DMS79 treated with DMSO at 0.1 percent for 48 hours (cell line): Measurements from ENCODE around the gene MED9.
"Not testable (repeated sequence)": the region's sequence is repeated elsewhere in the genome, so short reads cannot be mapped to it uniquely, and the experiment has no call there.

Experiments
- DNase-seq: peaks from one replicate; lab custom pipeline; 2025; lab: John Stamatoyannopoulos, UW

Gene MED9

GRCh38 chr17:17476865-17477467, at the start of gene MED9:
TSS of gene MED9 (plus strand) at chr17:17477000. CDS start at chr17:17477042, 42 bp downstream.
- peak; percentile 65 for DNase-seq

DNA sequence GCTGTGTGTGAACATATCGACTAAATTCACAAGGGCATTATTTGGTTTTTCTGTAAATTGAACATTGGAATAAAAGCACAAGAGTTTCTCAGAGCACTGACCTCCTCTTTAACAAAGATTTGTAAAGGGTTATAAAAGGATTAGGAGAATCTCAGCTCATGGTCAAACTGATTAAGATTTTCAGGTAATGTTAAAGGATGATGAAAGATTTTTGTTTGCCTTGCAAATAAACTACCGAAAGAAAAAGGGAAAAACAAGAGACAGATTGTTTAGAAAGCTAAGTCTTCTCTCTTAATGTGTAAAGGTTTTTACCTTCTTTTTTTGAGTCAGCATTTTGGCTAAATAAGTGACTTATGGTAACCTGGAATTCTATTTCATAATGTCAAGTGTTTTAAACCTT, 47.6 kb upstream of the MED9 start:
- DNase-seq: no peak

DNA sequence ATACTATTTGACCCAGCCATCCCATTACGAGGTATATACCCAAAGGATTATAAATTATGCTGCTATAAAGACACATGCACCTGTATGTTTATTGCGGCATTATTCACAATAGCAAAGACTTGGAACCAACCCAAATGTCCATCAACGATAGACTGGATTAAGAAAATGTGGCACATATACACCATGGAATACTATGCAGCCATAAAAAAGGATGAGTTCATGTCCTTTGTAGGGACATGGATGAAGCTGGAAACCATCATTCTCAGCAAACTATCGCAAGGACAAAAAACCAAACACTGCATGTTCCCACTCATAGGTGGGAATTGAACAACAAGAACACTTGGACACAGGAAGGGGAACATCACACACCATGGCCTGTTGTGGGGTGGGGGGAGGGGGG, 45.9 kb upstream of the MED9 start:
- not testable (repeated sequence) for DNase-seq

DNA sequence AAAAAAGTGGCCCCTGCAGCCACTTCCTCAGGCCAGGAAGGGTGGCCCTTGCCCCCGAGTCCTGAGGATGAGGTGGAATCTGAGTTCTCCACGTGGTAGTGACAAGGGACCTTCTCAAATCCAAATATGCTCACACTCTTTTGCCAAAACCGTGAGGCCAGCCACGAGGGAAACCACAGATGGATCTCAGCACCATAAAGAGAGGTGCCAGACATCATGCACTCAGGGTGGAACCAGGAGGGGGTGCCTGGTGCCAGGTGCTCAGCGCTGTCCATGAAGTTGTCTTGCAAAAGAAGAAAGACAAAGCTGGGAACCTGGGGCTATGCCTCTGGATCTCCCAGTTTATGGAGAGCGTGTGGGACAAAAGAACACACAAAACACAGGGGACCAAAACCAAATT, 45.2 kb upstream of the MED9 start:
- DNase-seq: no peak

GRCh38 chr17:17433000-17433703, 43.6 kb upstream of the MED9 start:
- no peak for DNase-seq

DNA sequence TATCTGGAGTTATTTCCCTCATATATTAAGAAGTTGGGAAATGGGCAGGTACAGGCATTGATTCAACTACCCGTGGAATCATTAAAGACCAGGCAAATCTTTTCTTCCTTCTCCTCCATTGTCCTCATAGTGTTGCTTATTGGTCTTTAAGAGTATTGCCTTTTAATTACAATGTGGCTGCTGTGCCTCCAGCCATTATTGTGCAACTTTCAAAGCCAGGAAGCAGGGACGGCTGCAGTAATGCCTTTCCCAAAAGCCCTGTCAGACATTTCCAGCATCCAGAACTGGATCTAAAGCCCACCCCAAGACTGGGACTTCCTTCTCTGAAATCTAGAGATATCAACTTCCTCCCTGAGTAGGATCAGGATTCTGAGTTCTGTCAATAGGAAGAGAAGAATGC, 42.3 kb upstream of the MED9 start:
- DNase-seq: no peak

DNA sequence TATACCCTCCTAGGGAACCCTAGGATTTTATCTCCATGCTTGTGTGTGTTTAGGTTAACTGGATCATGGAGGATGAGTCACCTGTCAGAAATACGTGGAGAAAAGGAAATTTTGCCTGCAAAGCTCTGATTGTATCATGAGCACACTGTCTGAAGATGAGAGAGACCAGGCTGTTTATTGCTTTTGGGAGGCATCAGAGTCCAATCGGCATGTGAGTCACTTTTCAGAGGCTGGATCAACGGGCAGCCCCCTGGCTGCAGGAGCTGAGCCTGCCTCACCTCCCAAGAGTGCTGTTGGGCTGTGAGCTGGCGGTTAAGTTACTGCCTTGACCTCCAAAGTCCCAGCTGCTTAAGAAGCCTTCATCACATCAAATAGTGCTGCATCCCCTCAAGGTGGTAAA, 41.5 kb upstream of the MED9 start:
- no peak for DNase-seq

GRCh38 chr17:17437461-17437860, 39.3 kb upstream of the MED9 start:
- DNase-seq: no peak

DNA sequence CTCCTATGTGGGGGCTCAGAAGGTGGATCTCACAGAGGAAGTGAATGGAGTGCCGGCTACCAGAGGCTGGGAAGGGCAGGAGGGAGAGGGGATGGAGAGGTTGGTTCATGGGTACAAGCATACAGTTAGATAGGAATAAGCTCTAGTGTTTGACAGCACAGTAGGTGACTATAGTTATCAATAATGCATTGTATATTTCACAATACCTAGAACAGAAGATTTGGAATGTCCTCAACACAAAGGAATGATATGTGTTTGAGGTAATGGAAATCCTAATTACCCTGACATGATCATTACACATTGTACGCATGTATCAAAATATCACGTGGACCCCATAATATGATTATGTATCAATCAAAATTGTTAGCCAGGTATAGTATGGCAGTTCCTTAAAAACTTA, 38.9 kb upstream of the MED9 start:
- DNase-seq: no peak

GRCh38 chr17:17440010-17440843, 36.6 kb upstream of the MED9 start:
- peak; percentile 75 for DNase-seq

DNA sequence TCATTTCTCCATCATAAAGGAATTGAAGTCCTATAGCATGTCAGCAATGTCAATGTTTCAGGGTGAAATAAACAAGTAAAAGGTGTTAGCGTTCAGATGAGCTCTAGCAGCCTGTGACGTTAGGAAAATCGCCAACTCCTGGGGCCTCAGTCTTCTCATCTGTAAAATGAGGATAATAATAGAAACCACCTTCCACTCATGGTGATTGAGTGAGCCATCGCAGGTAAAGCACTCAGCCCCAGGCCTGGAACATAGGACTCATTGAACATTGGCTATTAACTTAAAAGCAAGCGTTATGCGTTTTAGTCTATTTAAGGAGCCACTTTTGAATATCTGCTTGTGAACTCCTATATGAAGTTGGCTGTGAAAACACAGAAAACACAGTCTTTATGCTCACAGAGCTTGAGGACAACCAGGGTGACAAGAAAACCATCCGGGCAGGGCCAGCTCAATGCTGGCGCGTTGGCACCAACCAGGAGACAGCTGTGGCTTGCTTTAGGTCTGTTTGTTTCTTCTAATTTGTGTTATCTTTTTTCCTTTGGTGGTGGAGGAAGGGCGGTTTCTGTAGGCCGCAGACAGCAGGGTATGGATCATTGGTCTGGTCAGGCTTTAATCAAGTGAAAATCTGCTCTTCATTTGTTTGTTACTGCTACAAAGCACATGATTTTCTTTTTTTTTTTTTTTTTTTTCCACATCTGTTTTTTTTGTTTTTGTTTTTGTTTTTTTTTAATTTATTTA, 35.7 kb upstream of the MED9 start:
- DNase-seq: peak; percentile 17

GRCh38 chr17:17443173-17443572, 33.6 kb upstream of the MED9 start:
- DNase-seq: no peak

DNA sequence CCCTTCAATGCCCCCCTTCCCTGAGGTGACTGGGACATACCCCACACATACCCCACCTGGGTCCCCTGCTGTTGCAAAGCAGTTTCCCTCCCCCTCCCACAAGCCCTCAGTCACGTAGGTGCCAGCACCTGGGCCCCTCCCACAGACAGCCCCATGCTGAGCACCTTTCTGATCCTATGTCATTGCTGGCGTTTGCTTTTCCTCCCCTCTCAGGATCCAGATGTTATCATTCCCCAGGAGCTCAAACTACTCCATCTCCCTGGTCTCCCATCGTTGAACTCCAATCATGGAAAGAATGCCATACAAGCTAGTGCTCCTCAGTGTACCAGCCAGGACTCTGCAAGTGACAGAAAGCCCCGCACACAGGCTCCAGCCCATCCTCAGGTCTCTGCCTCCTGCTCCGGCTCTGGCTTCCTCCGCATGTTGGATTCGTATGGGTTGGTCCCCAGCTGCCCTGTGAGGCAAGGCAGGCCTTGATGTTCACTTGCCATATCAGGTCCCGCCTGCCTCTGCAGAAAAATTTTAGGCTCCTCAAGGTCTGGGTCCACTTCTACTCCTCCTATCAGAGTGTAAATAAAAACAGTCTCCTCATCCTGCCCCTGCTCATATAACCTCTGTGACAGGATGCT, 31.4 kb upstream of the MED9 start:
- no peak for DNase-seq

GRCh38 chr17:17445925-17446665, 30.7 kb upstream of the MED9 start:
- DNase-seq: peak; percentile 25

- no peak for DNase-seq
Measured at GRCh38 chr17:17446666-17447155, 30.1 kb upstream of the MED9 start.

DNA sequence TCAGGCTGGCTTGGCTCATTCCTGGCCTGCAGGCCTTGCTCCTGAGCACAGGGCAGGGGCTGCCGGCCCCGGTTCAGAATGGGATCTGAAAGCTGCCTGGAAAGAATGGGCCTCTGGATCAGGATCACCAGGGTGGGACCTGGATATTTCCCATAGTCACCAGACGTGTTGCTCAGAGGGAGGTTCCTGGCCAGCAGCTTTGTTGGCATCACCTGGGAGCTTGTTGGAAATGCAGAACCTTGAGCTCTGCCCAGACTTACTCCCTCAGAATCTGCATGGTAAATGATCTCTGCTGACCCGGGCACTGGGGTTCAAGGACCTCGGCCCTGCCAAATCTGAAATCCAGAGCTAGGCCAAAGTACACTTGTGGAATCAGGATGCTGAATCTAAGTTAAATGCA, 29.5 kb upstream of the MED9 start:
- DNase-seq: no peak

DNA sequence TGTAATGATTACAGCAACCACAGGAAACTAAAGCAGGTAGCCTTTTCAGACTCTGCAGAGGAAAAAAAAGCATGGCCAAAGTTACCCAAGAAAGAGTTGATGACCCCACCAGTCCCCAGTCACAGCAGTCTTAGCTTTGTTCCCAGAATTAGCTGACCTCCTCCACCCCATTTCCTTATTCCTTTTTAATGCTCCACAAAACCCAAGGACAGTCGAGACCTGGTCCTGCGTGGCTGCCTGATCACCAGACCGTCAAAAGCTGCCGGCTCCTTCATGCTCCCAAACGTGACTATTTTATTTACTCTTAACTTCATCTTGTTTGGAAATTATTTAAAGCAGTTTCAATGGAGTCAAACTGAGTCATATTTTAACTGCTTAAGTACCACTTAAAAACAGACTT, 28.7 kb upstream of the MED9 start:
- DNase-seq: no peak

DNA sequence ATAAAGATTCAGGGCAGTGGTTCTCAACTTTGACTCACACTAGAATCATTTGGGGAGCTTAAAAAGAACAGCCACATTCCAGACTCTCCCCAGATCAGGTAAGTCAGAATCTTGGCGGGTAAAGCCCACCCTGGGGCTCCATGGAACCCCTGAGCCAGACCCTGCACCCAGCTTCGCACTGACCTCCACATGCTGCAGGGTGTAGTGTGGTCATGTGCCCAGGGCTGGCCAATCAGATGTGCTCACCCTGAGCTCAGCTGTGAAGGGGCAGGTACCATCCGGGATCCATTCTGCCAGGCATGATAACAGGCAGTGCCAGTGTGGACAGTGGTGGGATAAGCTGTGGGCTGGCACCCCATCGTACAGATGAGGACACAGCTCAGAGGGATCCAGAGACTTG, 28.1 kb upstream of the MED9 start:
- no peak for DNase-seq

GRCh38 chr17:17453088-17453487, 23.7 kb upstream of the MED9 start:
- no peak for DNase-seq

DNA sequence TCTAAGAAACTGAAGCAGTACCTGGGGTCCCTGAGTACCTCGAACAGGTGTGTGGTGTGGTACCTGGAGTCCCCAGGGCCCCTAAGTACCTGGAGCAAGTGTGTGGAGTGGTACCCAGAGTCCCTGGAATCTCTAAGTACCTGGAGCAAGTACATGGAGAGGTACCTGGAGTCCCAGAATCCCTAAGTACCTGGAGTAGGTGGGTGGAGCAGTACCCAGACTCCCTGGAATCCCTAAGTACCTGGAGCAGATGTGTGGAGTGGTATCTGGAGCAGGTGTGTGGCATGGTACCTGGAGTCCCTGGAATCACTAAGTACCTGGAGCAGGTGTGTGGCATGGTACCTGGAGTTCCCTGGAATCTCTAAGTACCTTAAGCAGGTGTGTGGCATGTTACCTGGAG, 22.5 kb upstream of the MED9 start:
- DNase-seq: no peak

GRCh38 chr17:17454700-17455099, 22.1 kb upstream of the MED9 start:
- peak; percentile 3 for DNase-seq
